Measurements from ENCODE around the gene PNLIPRP1. TPM values are rescaled to one million over a fixed set of nuclear protein-coding genes. Genes with fewer than 3 reads are reported as not detected.

PNLIPRP1 gene
- total and polyA plus RNA-seq, 10 of the 15 experiments (the other 5 are each of a cell fraction or from before 2014, with no cell fraction given), result 0.74 TPM; not detected in 9

DNA sequence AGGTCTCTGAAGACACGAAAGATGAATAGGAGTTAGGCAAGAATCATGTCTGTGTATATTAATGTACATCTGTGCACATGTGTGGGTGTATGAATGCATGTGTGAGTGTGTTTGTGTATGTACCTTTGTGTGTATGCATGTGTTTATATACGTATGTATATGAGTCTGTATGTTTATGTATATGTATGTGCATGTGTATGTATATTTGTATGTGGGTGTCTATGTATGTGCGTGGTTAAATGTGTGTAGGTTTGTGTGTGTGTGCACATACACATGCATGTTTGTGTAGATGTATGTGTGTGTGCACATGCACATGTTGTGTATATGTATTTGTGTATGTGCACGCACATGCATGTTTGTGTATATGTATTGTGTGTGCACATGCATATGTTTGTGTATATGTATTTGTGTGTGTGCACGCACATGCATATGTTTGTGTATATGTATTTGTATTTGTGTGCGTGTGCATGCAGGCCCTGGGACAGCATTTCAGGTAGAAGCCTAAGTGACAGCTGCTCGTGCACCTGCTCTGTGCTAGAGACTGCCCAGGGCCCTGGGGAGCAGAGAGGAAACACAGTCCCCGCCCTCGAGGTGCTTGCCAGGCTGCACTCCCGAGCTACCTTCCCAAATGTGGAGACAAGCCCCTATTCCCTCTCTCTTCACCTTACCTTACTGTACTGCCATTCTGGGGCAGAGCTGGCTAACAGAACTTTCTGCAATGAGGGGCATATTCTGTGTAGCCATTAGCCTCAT lies 12.1 kb downstream of the PNLIPRP1 start:
- H3K36me3 ChIP-seq (ENCODE audit: control insufficient read depth in 2 of 2, insufficient read depth in 2 of 2, low read length in 1 of 2), result no peaks in the 10 kb centered on the region
- in situ Hi-C loops (cut with MboI) (no loop called here), intact Hi-C loops (cut with micrococcal nuclease; ENCODE audit: unreplicated experiment) (no loop called here)
- ChIA-PET CTCF (no interaction called here), POLR2A (no interaction called here), RAD21 (ENCODE audit: unreplicated experiment) (no interaction called here), SMC1A (ENCODE audit: uncharacterized antibody, unreplicated experiment) (no interaction called here)
- H3K27me3 ChIP-seq (replicated peaks in 1 of 2; ENCODE audit: control insufficient read depth in 2 of 2, insufficient read depth in 2 of 2, low read length in 1 of 2), result no peaks in the 10 kb centered on the region
- no peaks in the 10 kb centered on the region for H3K4me1 ChIP-seq (ENCODE audit: control insufficient read depth, insufficient read depth, low read length)
- WGBS (ENCODE audit: insufficient coverage, insufficient replicate concordance, low lambda C conversion rate, missing lambda C conversion rate), result 28% methylated on average over 10 of the region's 10 CpGs
- H3K27ac ChIP-seq (ENCODE audit: control insufficient read depth, insufficient read depth), result no peak overlapping the region
- no peak for TF ChIP-seq SUPT20H (IDR thresholded peaks at IDR 0.05; ENCODE audit: borderline replicate concordance, control insufficient read depth, low read depth, low read length)
- TF ChIP-seq EED (IDR thresholded peaks at IDR 0.05; ENCODE audit: low read depth), result no peak
- TF ChIP-seq, protein P1, sequence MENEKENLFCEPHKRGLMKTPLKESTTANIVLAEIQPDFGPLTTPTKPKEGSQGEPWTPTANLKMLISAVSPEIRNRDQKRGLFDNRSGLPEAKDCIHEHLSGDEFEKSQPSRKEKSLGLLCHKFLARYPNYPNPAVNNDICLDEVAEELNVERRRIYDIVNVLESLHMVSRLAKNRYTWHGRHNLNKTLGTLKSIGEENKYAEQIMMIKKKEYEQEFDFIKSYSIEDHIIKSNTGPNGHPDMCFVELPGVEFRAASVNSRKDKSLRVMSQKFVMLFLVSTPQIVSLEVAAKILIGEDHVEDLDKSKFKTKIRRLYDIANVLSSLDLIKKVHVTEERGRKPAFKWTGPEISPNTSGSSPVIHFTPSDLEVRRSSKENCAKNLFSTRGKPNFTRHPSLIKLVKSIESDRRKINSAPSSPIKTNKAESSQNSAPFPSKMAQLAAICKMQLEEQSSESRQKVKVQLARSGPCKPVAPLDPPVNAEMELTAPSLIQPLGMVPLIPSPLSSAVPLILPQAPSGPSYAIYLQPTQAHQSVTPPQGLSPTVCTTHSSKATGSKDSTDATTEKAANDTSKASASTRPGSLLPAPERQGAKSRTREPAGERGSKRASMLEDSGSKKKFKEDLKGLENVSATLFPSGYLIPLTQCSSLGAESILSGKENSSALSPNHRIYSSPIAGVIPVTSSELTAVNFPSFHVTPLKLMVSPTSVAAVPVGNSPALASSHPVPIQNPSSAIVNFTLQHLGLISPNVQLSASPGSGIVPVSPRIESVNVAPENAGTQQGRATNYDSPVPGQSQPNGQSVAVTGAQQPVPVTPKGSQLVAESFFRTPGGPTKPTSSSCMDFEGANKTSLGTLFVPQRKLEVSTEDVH (IDR thresholded peaks at IDR 0.05; ENCODE audit: low read depth, partially characterized antibody), result no peak
- TF ChIP-seq ZNF207 (IDR thresholded peaks at IDR 0.05; ENCODE audit: borderline replicate concordance), result no peak
- TF ChIP-seq RELA (IDR thresholded peaks at IDR 0.05; ENCODE audit: borderline replicate concordance, partially characterized antibody), result no peak
- TF ChIP-seq MTA2 (IDR thresholded peaks at IDR 0.05; ENCODE audit: low read depth), result no peak
- TF ChIP-seq, protein P2, sequence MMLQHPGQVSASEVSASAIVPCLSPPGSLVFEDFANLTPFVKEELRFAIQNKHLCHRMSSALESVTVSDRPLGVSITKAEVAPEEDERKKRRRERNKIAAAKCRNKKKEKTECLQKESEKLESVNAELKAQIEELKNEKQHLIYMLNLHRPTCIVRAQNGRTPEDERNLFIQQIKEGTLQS (IDR thresholded peaks at IDR 0.05; ENCODE audit: borderline replicate concordance, extremely low read depth, low read depth, low read length), result no peak
- no peak for TF ChIP-seq BRCA1 (IDR thresholded peaks at IDR 0.05; ENCODE audit: low read depth, low read length)
- TF ChIP-seq FOS (IDR thresholded peaks at IDR 0.05; ENCODE audit: borderline replicate concordance, extremely low read depth, insufficient read length), result no peak
- no peak for TF ChIP-seq HDAC6 (IDR thresholded peaks at IDR 0.05; ENCODE audit: unreplicated experiment)
- no peaks in the 10 kb centered on the region for H3K79me2 ChIP-seq (ENCODE audit: control insufficient read depth, insufficient read depth, low read length)
- no peaks in the 10 kb centered on the region for H3K9me3 ChIP-seq (replicated peaks; ENCODE audit: control insufficient read depth, insufficient read depth, low read length)
- no peak overlapping the region for H3K9ac ChIP-seq (ENCODE audit: control insufficient read depth, insufficient read depth, low read length)
- H3K4me3 ChIP-seq, result no peak overlapping the region
- ATAC-seq, result no peak
- no peak for DNase-seq (ENCODE audit: low read depth, low spot score)
- no peak for FAIRE-seq
- no peak overlapping the region for H2AFZ ChIP-seq (ENCODE audit: control insufficient read depth, low read depth, low read length)
- no peaks in the 10 kb centered on the region for H4K20me1 ChIP-seq (ENCODE audit: control insufficient read depth, insufficient read depth)
- no TSS peak for BruUV-seq (replicated peaks)
- H3K4me2 ChIP-seq (ENCODE audit: control insufficient read depth, insufficient read depth), result no peak overlapping the region
